ENCODE measurements around the gene ADSL. TPM values are rescaled to one million over a fixed set of nuclear protein-coding genes. Genes with fewer than 3 reads are reported as not detected.

ADSL gene
- total and polyA plus RNA-seq, 8 donors = 40.4 to 110 (median 101) TPM

GRCh38 chr22:40414311-40414710 lies 68.0 kb downstream of the ADSL start:
- DNase-seq = no peak
- peaks cover 0 to 87% of the 10 kb centered on the region in 2 donors for H3K36me3 ChIP-seq
- TF ChIP-seq CTCF (IDR thresholded peaks at IDR 0.05) = no peak
- intact Hi-C loops (cut with DNase I) = no loop called here
- ATAC-seq = no peak
- H3K4me1 ChIP-seq = peaks cover 0 to 32% of the 10 kb centered on the region in 2 donors
- H3K4me3 ChIP-seq = no peak overlapping the region
- H3K27ac ChIP-seq = peak overlapping the region in 1 of 2 donors; percentile 65
- no peaks in the 10 kb centered on the region for H3K27me3 ChIP-seq
- no peaks in the 10 kb centered on the region for H3K9me3 ChIP-seq

GRCh38 chr22:40414838-40415505 lies 68.7 kb downstream of the ADSL start:
- H3K27ac ChIP-seq = peak overlapping the region in 1 of 2 donors; percentile 65
- no peak overlapping the region for H3K4me3 ChIP-seq
- peaks cover 5 to 87% of the 10 kb centered on the region in 2 donors for H3K36me3 ChIP-seq
- H3K9me3 ChIP-seq = no peaks in the 10 kb centered on the region
- intact Hi-C loops (cut with DNase I) = no loop called here
- H3K27me3 ChIP-seq = no peaks in the 10 kb centered on the region
- ATAC-seq (no peak), DNase-seq (peak in 2 of 4 donors; percentile 31 to 64)
- no peak for TF ChIP-seq CTCF (IDR thresholded peaks at IDR 0.05)
- peaks cover 0 to 32% of the 10 kb centered on the region in 2 donors for H3K4me1 ChIP-seq

DNA sequence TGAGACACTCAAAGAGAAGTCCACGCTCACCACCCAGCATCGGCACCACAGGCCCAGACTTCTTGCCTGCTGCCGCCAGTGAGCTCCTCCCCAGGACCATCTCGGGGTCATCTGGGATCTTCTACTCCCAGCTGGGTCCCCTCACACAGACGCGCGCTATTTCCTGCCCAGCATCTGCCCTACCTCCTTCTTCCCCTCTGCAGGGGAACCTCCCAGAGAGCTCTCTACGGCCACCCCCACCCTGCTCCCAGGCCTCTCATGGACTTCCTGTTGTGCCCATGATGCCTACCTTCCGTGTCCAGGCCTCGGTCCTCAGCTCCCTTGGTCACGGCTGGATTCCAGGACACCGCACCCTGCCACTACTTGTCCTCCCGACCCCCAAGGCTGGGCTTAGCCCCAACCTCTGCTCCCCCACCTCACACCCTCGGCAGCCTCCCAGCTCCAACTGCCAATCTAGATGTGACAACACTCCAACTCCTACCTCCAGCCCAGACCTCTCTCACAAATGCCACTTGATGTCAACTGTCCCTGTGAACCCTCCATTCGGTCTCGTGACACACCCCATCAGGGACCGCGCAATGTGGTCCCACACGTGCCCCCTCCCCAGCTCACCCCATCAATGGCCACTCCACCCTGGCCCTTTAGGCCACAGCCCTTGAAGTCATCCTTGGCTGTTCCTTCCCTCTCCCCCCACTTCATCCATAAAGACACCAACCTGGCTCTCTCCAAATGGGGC lies 69.4 kb downstream of the ADSL start:
- intact Hi-C loops (cut with DNase I) = no loop called here
- TF ChIP-seq CTCF (IDR thresholded peaks at IDR 0.05) = no peak
- peak; percentile 40 for ATAC-seq

DNA sequence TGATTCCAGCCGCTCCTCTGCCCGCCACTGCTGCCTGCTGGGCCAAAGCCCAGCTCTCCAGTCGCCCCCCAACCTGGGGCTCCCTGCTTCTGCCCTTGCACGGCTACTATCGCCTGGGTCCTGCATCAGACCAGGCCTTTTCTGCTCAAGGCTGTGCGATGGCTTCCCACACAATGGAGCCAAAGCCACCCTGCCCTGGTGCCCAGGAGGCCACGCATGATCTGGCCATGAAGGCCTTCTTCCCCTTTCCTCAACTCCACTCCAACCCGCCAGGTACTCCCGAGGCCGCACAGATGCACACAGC lies 69.9 kb downstream of the ADSL start:
- Histone ChIP-seq H3K27me3 (no peaks in the 10 kb centered on the region), H3K36me3 (peaks cover 5 to 87% of the 10 kb centered on the region in 2 donors), H3K9me3 (no peaks in the 10 kb centered on the region), H3K4me3 (no peak overlapping the region), H3K27ac (peak overlapping the region in 1 of 2 donors; percentile 65), H3K4me1 (peaks cover 0 to 32% of the 10 kb centered on the region in 2 donors)
- intact Hi-C loops (cut with DNase I) = no loop called here
- DNase-seq (peak in 1 of 4 donors; percentile 37), ATAC-seq (no peak)
- no peak for TF ChIP-seq CTCF (IDR thresholded peaks at IDR 0.05)

More for the DNA sequence above, 69.4 kb downstream of the ADSL start:
- Histone ChIP-seq H3K27ac (peak overlapping the region in 1 of 2 donors; percentile 65), H3K9me3 (no peaks in the 10 kb centered on the region), H3K27me3 (no peaks in the 10 kb centered on the region), H3K36me3 (peaks cover 5 to 87% of the 10 kb centered on the region in 2 donors), H3K4me3 (no peak overlapping the region), H3K4me1 (peaks cover 0 to 32% of the 10 kb centered on the region in 2 donors)
- DNase-seq = peak in 3 of 4 donors; percentile 39 to 81 (median 44)

- Histone ChIP-seq H3K9me3 (no peaks in the 10 kb centered on the region), H3K4me3 (no peak overlapping the region), H3K27me3 (no peaks in the 10 kb centered on the region), H3K27ac (no peak overlapping the region), H3K36me3 (peaks cover 5 to 87% of the 10 kb centered on the region in 2 donors), H3K4me1 (peaks cover 0 to 32% of the 10 kb centered on the region in 2 donors)
- ATAC-seq = no peak
- TF ChIP-seq CTCF (IDR thresholded peaks at IDR 0.05) = no peak
- peak in 2 of 4 donors; percentile 30 to 39 for DNase-seq
- intact Hi-C loops (cut with DNase I) = no loop called here
Observed at GRCh38 chr22:40416636-40417035, 70.3 kb downstream of the ADSL start.
